RWPE1 (cell line): ENCODE results near the gene ARHGEF37.

Experiments
- CTCF ChIA-PET: fragments of 350-600 bp; sonication (Branson Sonifier 250); formaldehyde crosslinking; extraction: SDS; loops from one replicate; lab custom pipeline; 2021; lab: Yijun Ruan, JAX
- POLR2A ChIA-PET: fragments of 400-600 bp; formaldehyde crosslinking; extraction: SDS; loops from one replicate; lab custom pipeline; 2020; ENCODE audit warnings: antibody characterized with exemption; ENCODE audit not compliant: low non-redundant PET; lab: Yijun Ruan, JAX
- DNase-seq: peaks from one replicate; pipeline ENCODE4 v3.0.0; 2012; ENCODE audit warnings: low spot score
- H3K27ac ChIP-seq: fragments of 450-650 bp; 2 replicates; pipeline ENCODE4 v1.5.1; 2017
- CTCF ChIP-seq: fragments of 450-650 bp; conservative IDR thresholded peaks from 2 replicates; pipeline ENCODE4 v1.5.1; 2017; ENCODE audit warnings: low read depth, mild to moderate bottlenecking

The ARHGEF37 gene

GRCh38 chr5:149641600-149641999 lies 60.3 kb downstream of the ARHGEF37 start:
- CTCF ChIA-PET = interaction anchor here (0.7 to 1.2 kb wide), 2 partner anchors 187 to 197 kb away, joined by 3 to 6 read pairs; no protein-coding TSS in a partner anchor
- TF ChIP-seq CTCF = no peak
- DNase-seq = no peak
- POLR2A ChIA-PET = no interaction called here
- no peak overlapping the region for H3K27ac ChIP-seq

GRCh38 chr5:149643781-149644180 lies 62.5 kb downstream of the ARHGEF37 start:
- POLR2A ChIA-PET = no interaction called here
- CTCF ChIA-PET = interaction anchor here (0.6 kb wide), 1 partner anchor 85 kb away, joined by 3 read pairs; no protein-coding TSS in a partner anchor
- DNase-seq = no peak
- no peak for TF ChIP-seq CTCF
- H3K27ac ChIP-seq = no peak overlapping the region

GRCh38 chr5:149644629-149645028 lies 63.3 kb downstream of the ARHGEF37 start:
- ChIA-PET CTCF (interaction anchor here (1.4 kb wide), 1 partner anchor 8 kb away, joined by 3 read pairs; no protein-coding TSS in a partner anchor), POLR2A (no interaction called here)
- TF ChIP-seq CTCF = no peak
- H3K27ac ChIP-seq = no peak overlapping the region
- no peak for DNase-seq

- DNase-seq = no peak
- no peak for TF ChIP-seq CTCF
- CTCF ChIA-PET = interaction anchor here (0.6 to 1.8 kb wide), 3 partner anchors 8 to 78 kb away, joined by 3 to 7 read pairs (median 3); no protein-coding TSS in a partner anchor
- POLR2A ChIA-PET = no interaction called here
- no peak overlapping the region for H3K27ac ChIP-seq
Observed at GRCh38 chr5:149645236-149645635, 63.9 kb downstream of the ARHGEF37 start.

- no peak for TF ChIP-seq CTCF
- no peak for DNase-seq
- CTCF ChIA-PET = interaction anchor here (1.4 to 1.8 kb wide), 2 partner anchors 9 to 11 kb away, joined by 3 to 7 read pairs; no protein-coding TSS in a partner anchor
- POLR2A ChIA-PET = no interaction called here
- no peak overlapping the region for H3K27ac ChIP-seq
Observed at GRCh38 chr5:149645725-149646124, 64.4 kb downstream of the ARHGEF37 start.

GRCh38 chr5:149646564-149646963 lies 65.3 kb downstream of the ARHGEF37 start:
- no peak overlapping the region for H3K27ac ChIP-seq
- ChIA-PET CTCF (interaction anchor here (0.5 to 1.8 kb wide), 4 partner anchors 10 to 1846 kb away, joined by 3 to 7 read pairs (median 4); no protein-coding TSS in a partner anchor), POLR2A (interaction anchor here (0.6 kb wide), 1 partner anchor 183 kb away, joined by 3 read pairs; no protein-coding TSS in a partner anchor)
- no peak for TF ChIP-seq CTCF
- DNase-seq = no peak
